Keratinocyte (primary cell): ENCODE measurements around the gene MELTF.

Experiments used
- CTCF ChIP-seq, 3 experiments: IDR thresholded peaks in 1 of 3; conservative IDR thresholded peaks in 1 of 3; optimal IDR thresholded peaks in 1 of 3; 2 replicates in 2 of 3; 3 replicates in 1 of 3; pipeline versions ENCODE3 to v1.5.1; 2011; ENCODE audit warnings: low read length in 3 of 3, mild to moderate bottlenecking in 3 of 3, moderate library complexity in 2 of 3, control low read depth in 1 of 3, inconsistent platforms in 1 of 3; ENCODE audit not compliant: insufficient read depth in 2 of 3; ENCODE audit errors: extremely low read depth in 1 of 3
- EZH2 ChIP-seq: IDR thresholded peaks from one replicate; pipeline ENCODE4 v1.6.1; 2012; ENCODE audit warnings: inconsistent platforms, mild to moderate bottlenecking, low read length, moderate library complexity

- TF ChIP-seq EZH2: no peak
- no peak for TF ChIP-seq CTCF (optimal IDR thresholded peaks at IDR 0.05 in 1 of 3, IDR thresholded peaks at IDR 0.05 in 1 of 3, conservative IDR thresholded peaks at IDR 0.05 in 1 of 3; ENCODE audit: extremely low read depth in 1 of 3, insufficient read depth in 2 of 3, low read length in 3 of 3)
Measured at GRCh38 chr3:196995027-196995426, 34.6 kb downstream of the MELTF start.
